DOHH2 (cell line): ENCODE data around the gene GRIP2.

Experiments
- H3F3A ChIP-seq: fragments of 200-600 bp; sonication (generic), shearing (Covaris generic); 2 replicates; pipeline ENCODE4 v1.6.0; 2016; ENCODE audit warnings: antibody characterized with exemption, mild to moderate bottlenecking; ENCODE audit not compliant: control insufficient read depth, insufficient read depth
- H3K27ac ChIP-seq: fragments of 200-600 bp; sonication (generic); 2 replicates; pipeline ENCODE4 v1.5.1; 2014; ENCODE audit warnings: low read depth, mild to moderate bottlenecking, low read length, moderate library complexity
- H3K27me3 ChIP-seq: fragments of 200-600 bp; sonication (generic); 2 replicates; pipeline ENCODE4 v1.6.1; 2014; ENCODE audit warnings: mild to moderate bottlenecking, low read length, mixed read lengths; ENCODE audit not compliant: control insufficient read depth
- H3K36me3 ChIP-seq: fragments of 200-600 bp; sonication (generic); 2 replicates; pipeline ENCODE4 v1.6.1; 2014; ENCODE audit warnings: mild to moderate bottlenecking, low read length, moderate library complexity, mixed read lengths; ENCODE audit not compliant: control insufficient read depth
- H3K4me1 ChIP-seq: fragments of 200-600 bp; sonication (generic); 2 replicates; pipeline ENCODE4 v1.6.1; 2014; ENCODE audit warnings: mild to moderate bottlenecking, low read length, mixed read lengths; ENCODE audit not compliant: control insufficient read depth
- H3K4me2 ChIP-seq: fragments of 200-600 bp; sonication (generic); 2 replicates; pipeline ENCODE4 v1.6.0; 2014; ENCODE audit warnings: mild to moderate bottlenecking, low read length, moderate library complexity
- H3K4me3 ChIP-seq: fragments of 200-600 bp; sonication (generic); 2 replicates; pipeline ENCODE4 v1.5.1; 2014; ENCODE audit warnings: mild to moderate bottlenecking, low read length, mixed read lengths
- H3K79me2 ChIP-seq: fragments of 200-600 bp; sonication (generic); 2 replicates; pipeline ENCODE4 v1.6.1; 2014; ENCODE audit warnings: mild to moderate bottlenecking, low read length, mixed read lengths; ENCODE audit not compliant: control insufficient read depth
- H3K9me2 ChIP-seq: fragments of 200-600 bp; sonication (generic); replicated peaks from 2 replicates; pipeline ENCODE4 v1.6.1; 2014; ENCODE audit warnings: mild to moderate bottlenecking, low read length, mixed read lengths; ENCODE audit not compliant: control insufficient read depth
- H3K9me3 ChIP-seq: fragments of 200-600 bp; sonication (generic); 2 replicates; pipeline ENCODE4 v1.6.1; 2014; ENCODE audit warnings: antibody characterized with exemption, low read length, mixed read lengths; ENCODE audit not compliant: control insufficient read depth, insufficient read depth
- H4K20me1 ChIP-seq: fragments of 200-600 bp; sonication (generic); 2 replicates; pipeline ENCODE4 v1.6.0; 2014; ENCODE audit warnings: low read depth, mild to moderate bottlenecking, antibody characterized with exemption, low read length, moderate library complexity; ENCODE audit not compliant: control insufficient read depth, insufficient read depth
- CTCF ChIP-seq: fragments of 200-600 bp; sonication (generic); IDR thresholded peaks from one replicate; pipeline ENCODE4 v1.5.1; 2014; ENCODE audit warnings: antibody characterized with exemption, mild to moderate bottlenecking, low read depth, low read length; ENCODE audit not compliant: poor library complexity, severe bottlenecking
- EZH2phosphoT487 ChIP-seq: fragments of 200-600 bp; sonication (generic); IDR thresholded peaks from 2 replicates; pipeline ENCODE4 v1.6.1; 2017; ENCODE audit warnings: borderline replicate concordance, mild to moderate bottlenecking, antibody characterized with exemption, low read length, moderate library complexity, mixed read lengths

Gene GRIP2

GRCh38 chr3:14508505-14508819 lies 31.7 kb downstream of the GRIP2 start:
- no peaks in the 10 kb centered on the region for H3K4me1 ChIP-seq
- no peak overlapping the region for H3K27ac ChIP-seq
- no peak for TF ChIP-seq EZH2phosphoT487
- TF ChIP-seq CTCF, result no peak
- H3K9me2 ChIP-seq, result no peaks in the 10 kb centered on the region
- no peaks in the 10 kb centered on the region for H3K36me3 ChIP-seq
- H3K79me2 ChIP-seq, result no peaks in the 10 kb centered on the region
- H3K4me2 ChIP-seq, result no peak overlapping the region
- H3F3A ChIP-seq, result no peaks in the 10 kb centered on the region
- H4K20me1 ChIP-seq, result no peaks in the 10 kb centered on the region
- no peaks in the 10 kb centered on the region; the same call in 1 of the 2 replicates for H3K27me3 ChIP-seq
- H3K9me3 ChIP-seq, result no peaks in the 10 kb centered on the region
- H3K4me3 ChIP-seq, result no peak overlapping the region

- no peaks in the 10 kb centered on the region for H3F3A ChIP-seq
- TF ChIP-seq CTCF (no peak), EZH2phosphoT487 (no peak)
- no peaks in the 10 kb centered on the region for H3K4me1 ChIP-seq
Measured at GRCh38 chr3:14507757-14508504, 32.2 kb downstream of the GRIP2 start.

GRCh38 chr3:14507305-14507741 lies 32.8 kb downstream of the GRIP2 start:
- no peaks in the 10 kb centered on the region for H3K36me3 ChIP-seq
- H3F3A ChIP-seq, result no peaks in the 10 kb centered on the region
- H3K9me3 ChIP-seq, result no peaks in the 10 kb centered on the region
- H3K27ac ChIP-seq, result no peak overlapping the region
- no peaks in the 10 kb centered on the region; the same call in 1 of the 2 replicates for H3K27me3 ChIP-seq
- H3K4me3 ChIP-seq, result no peak overlapping the region
- no peaks in the 10 kb centered on the region for H3K9me2 ChIP-seq
- H3K79me2 ChIP-seq, result no peaks in the 10 kb centered on the region
- H3K4me1 ChIP-seq, result no peaks in the 10 kb centered on the region
- TF ChIP-seq CTCF, result no peak
- no peak for TF ChIP-seq EZH2phosphoT487
- H3K4me2 ChIP-seq, result no peak overlapping the region
- H4K20me1 ChIP-seq, result no peaks in the 10 kb centered on the region

More at GRCh38 chr3:14507757-14508504, 32.2 kb downstream of the GRIP2 start:
- Histone ChIP-seq H3K9me2 (no peaks in the 10 kb centered on the region), H3K9me3 (no peaks in the 10 kb centered on the region), H3K4me3 (no peak overlapping the region), H3K27ac (no peak overlapping the region), H3K27me3 (no peaks in the 10 kb centered on the region; the same call in 1 of the 2 replicates), H3K36me3 (no peaks in the 10 kb centered on the region), H3K79me2 (no peaks in the 10 kb centered on the region), H4K20me1 (no peaks in the 10 kb centered on the region), H3K4me2 (no peak overlapping the region)
